H1 (cell line): ENCODE measurements around the gene NME4. TPM values are rescaled to one million over a fixed set of nuclear protein-coding genes. Genes with fewer than 3 reads are reported as not detected.

Experiments
- CTCF ChIA-PET: fragments of 300-600 bp; sonication (Branson Sonifier 250); formaldehyde crosslinking; loops from one replicate; lab custom pipeline; 2021; ENCODE audit not compliant: partially characterized antibody; lab: Charles Lee
- POLR2A ChIA-PET: fragments of 300-600 bp; sonication (Branson Sonifier 250); formaldehyde crosslinking; loops from one replicate; lab custom pipeline; 2021; ENCODE audit warnings: inconsistent platforms; ENCODE audit not compliant: partially characterized antibody; lab: Charles Lee
- DNase-seq, 2 experiments: peaks; one replicate each; pipeline versions ENCODE4 v3.0.0 to v3.0.0-alpha.2; 2010 to 2022; ENCODE audit warnings: low spot score in 2 of 2, low read depth in 1 of 2, mixed read lengths in 1 of 2
- FAIRE-seq: peaks from 2 replicates; lab custom pipeline; 2011; peaks lifted over from hg19 to GRCh38; lab: Jason Lieb, UNC
- H2AFZ ChIP-seq: 2 replicates; pipeline ENCODE4 v1.8.1; 2012; ENCODE audit warnings: low read length, inconsistent platforms
- H2AK5ac ChIP-seq: 2 replicates; pipeline ENCODE4 v1.6.1; 2013; ENCODE audit warnings: low read depth, low read length
- H2BK120ac ChIP-seq: replicated peaks from 2 replicates; pipeline ENCODE3; 2013; ENCODE audit warnings: low read depth, low read length, inconsistent platforms
- H2BK12ac ChIP-seq: 2 replicates; pipeline ENCODE4 v1.6.1; 2013; ENCODE audit warnings: low read depth, low read length
- H2BK15ac ChIP-seq: 2 replicates; pipeline ENCODE4 v1.6.1; 2013; ENCODE audit warnings: low read length
- H2BK20ac ChIP-seq: 2 replicates; pipeline ENCODE4 v1.6.1; 2013; ENCODE audit warnings: low read length
- H2BK5ac ChIP-seq: 2 replicates; pipeline ENCODE4 v1.6.1; 2013; ENCODE audit warnings: low read depth, low read length
- H3K14ac ChIP-seq: 2 replicates; pipeline ENCODE4 v1.6.1; 2013; ENCODE audit warnings: inconsistent platforms; ENCODE audit not compliant: insufficient read length
- H3K18ac ChIP-seq: 2 replicates; pipeline ENCODE4 v1.6.1; 2013; ENCODE audit warnings: low read length; ENCODE audit errors: extremely low read depth
- H3K23ac ChIP-seq: 2 replicates; pipeline ENCODE4 v1.6.1; 2013; ENCODE audit warnings: inconsistent platforms; ENCODE audit not compliant: insufficient read length
- H3K23me2 ChIP-seq: 2 replicates; pipeline ENCODE4 v1.6.1; 2013; ENCODE audit warnings: low read depth, low read length
- H3K27ac ChIP-seq: 2 replicates; pipeline ENCODE4 v1.6.1; 2011; ENCODE audit warnings: low read depth, low read length, inconsistent platforms
- H3K27me3 ChIP-seq, 4 experiments: replicated peaks in 1 of 4; 1 replicate in 1 of 4; 2 replicates in 3 of 4; pipeline versions ENCODE4 v1.6.1 to v1.8.1; 2011 to 2013; ENCODE audit warnings: low read length in 3 of 4, mild to moderate bottlenecking in 3 of 4, inconsistent platforms in 2 of 4, mixed read lengths in 2 of 4, moderate library complexity in 1 of 4; ENCODE audit not compliant: control insufficient read depth in 3 of 4, insufficient read depth in 3 of 4; ENCODE audit errors: extremely low read depth in 1 of 4
- H3K36me3 ChIP-seq, 4 experiments: 2 replicates each; pipeline versions ENCODE4 v1.6.1 to v1.8.1; 2011 to 2013; ENCODE audit warnings: mild to moderate bottlenecking in 4 of 4, low read length in 3 of 4, moderate library complexity in 2 of 4, control low read depth in 1 of 4, inconsistent platforms in 1 of 4; ENCODE audit not compliant: insufficient read depth in 4 of 4, control insufficient read depth in 2 of 4
- H3K4ac ChIP-seq: replicated peaks from 2 replicates; pipeline ENCODE3; 2013; ENCODE audit warnings: low read length, low read depth, mixed read lengths, inconsistent platforms; ENCODE audit not compliant: insufficient read length
- H3K4me1 ChIP-seq, 4 experiments: replicated peaks in 1 of 4; 1 replicate in 1 of 4; 2 replicates in 3 of 4; pipeline versions ENCODE4 v1.6.1 to v1.8.1; 2011 to 2013; ENCODE audit warnings: low read length in 3 of 4, inconsistent platforms in 2 of 4, mixed read lengths in 1 of 4; ENCODE audit not compliant: insufficient read depth in 4 of 4, control insufficient read depth in 3 of 4
- H3K4me2 ChIP-seq, 2 experiments: 2 replicates each; pipeline versions ENCODE4 v1.6.1 to v1.8.1; 2011 to 2013; ENCODE audit warnings: low read depth in 2 of 2, low read length in 2 of 2, control low read depth in 1 of 2, inconsistent platforms in 1 of 2, mild to moderate bottlenecking in 1 of 2; ENCODE audit not compliant: insufficient read depth in 1 of 2
- H3K4me3 ChIP-seq, 4 experiments: fragments of 200-600, 300-600 bp in 1 of 4; sonication (generic), shearing (Covaris generic), sonication (Bioruptor Twin) in 1 of 4; 2 replicates each; pipeline versions ENCODE4 v1.5.1 to v1.8.1; 2011 to 2016; ENCODE audit warnings: low read length in 4 of 4, low read depth in 3 of 4, control low read depth in 2 of 4, inconsistent platforms in 2 of 4, mild to moderate bottlenecking in 2 of 4, mixed read lengths in 1 of 4, moderate library complexity in 1 of 4; ENCODE audit not compliant: insufficient read depth in 2 of 4; ENCODE audit errors: extremely low read depth in 1 of 4
- H3K56ac ChIP-seq: replicated peaks from 2 replicates; pipeline ENCODE3; 2013; ENCODE audit warnings: low read depth, mild to moderate bottlenecking, mixed read lengths, low read length, inconsistent platforms; ENCODE audit not compliant: insufficient read length
- H3K79me1 ChIP-seq: 2 replicates; pipeline ENCODE4 v1.6.1; 2013; ENCODE audit warnings: low read depth, low read length, control low read depth
- H3K79me2 ChIP-seq, 2 experiments: 2 replicates each; pipeline versions ENCODE4 v1.6.1 to v1.8.1; 2012 to 2013; ENCODE audit warnings: low read length in 2 of 2, mild to moderate bottlenecking in 2 of 2, inconsistent platforms in 1 of 2; ENCODE audit not compliant: insufficient read depth in 2 of 2, control insufficient read depth in 1 of 2
- H3K9ac ChIP-seq, 4 experiments: replicated peaks in 1 of 4; 1 replicate in 1 of 4; 2 replicates in 3 of 4; pipeline versions ENCODE4 v1.6.1 to v1.8.1; 2011 to 2013; ENCODE audit warnings: low read depth in 3 of 4, low read length in 3 of 4, control low read depth in 2 of 4, mild to moderate bottlenecking in 2 of 4, moderate library complexity in 2 of 4, inconsistent platforms in 1 of 4; ENCODE audit errors: extremely low read depth in 1 of 4
- H3K9me3 ChIP-seq, 2 experiments: 2 replicates each; pipeline versions ENCODE4 v1.6.1 to v1.8.1; 2012 to 2013; ENCODE audit warnings: mild to moderate bottlenecking in 2 of 2, moderate library complexity in 2 of 2, control low read depth in 1 of 2, inconsistent platforms in 1 of 2, low read depth in 1 of 2, low read length in 1 of 2, mixed read lengths in 1 of 2; ENCODE audit not compliant: insufficient read depth in 2 of 2
- H4K20me1 ChIP-seq, 2 experiments: replicated peaks in 1 of 2; 2 replicates each; pipeline versions ENCODE3 to v1.8.1; 2011 to 2013; ENCODE audit warnings: inconsistent platforms in 2 of 2, low read length in 2 of 2, mild to moderate bottlenecking in 1 of 2; ENCODE audit not compliant: insufficient read depth in 2 of 2, control insufficient read depth in 1 of 2
- H4K5ac ChIP-seq: 2 replicates; pipeline ENCODE4 v1.6.1; 2013; ENCODE audit warnings: low read length, low read depth, mixed read lengths, inconsistent platforms; ENCODE audit not compliant: insufficient read length
- H4K8ac ChIP-seq: 2 replicates; pipeline ENCODE4 v1.8.0; 2013; ENCODE audit warnings: mild to moderate bottlenecking, moderate library complexity, low read length, inconsistent platforms; ENCODE audit not compliant: insufficient read depth; ENCODE audit errors: extremely low read depth
- H4K91ac ChIP-seq: replicated peaks from 2 replicates; pipeline ENCODE3; 2013; ENCODE audit warnings: low read length, mixed read lengths, inconsistent platforms; ENCODE audit not compliant: insufficient read length
- BCL11A ChIP-seq, 2 experiments: IDR thresholded peaks; one replicate each; pipeline ENCODE4 v1.6.1; 2011; ENCODE audit warnings: low read depth in 2 of 2, low read length in 2 of 2, mild to moderate bottlenecking in 2 of 2
- EZH2 ChIP-seq: fragments of 200-600 bp; sonication (generic); IDR thresholded peaks from 2 replicates; pipeline ENCODE4 v1.7.1; 2012; ENCODE audit warnings: low read depth, mild to moderate bottlenecking, moderate library complexity, low read length, inconsistent platforms; ENCODE audit not compliant: severe bottlenecking
- GTF2F1 ChIP-seq: IDR thresholded peaks from 2 replicates; pipeline ENCODE4 v1.6.1; 2012; ENCODE audit warnings: low read depth, low read length, improper control_type of control experiment, borderline replicate concordance
- HDAC2 ChIP-seq, 2 experiments: fragments of 300-600 bp in 1 of 2; sonication (generic) in 1 of 2; IDR thresholded peaks; 2 replicates each; pipeline ENCODE4 v1.6.1; 2011 to 2012; ENCODE audit warnings: low read depth in 2 of 2, low read length in 2 of 2, mild to moderate bottlenecking in 2 of 2, moderate library complexity in 2 of 2, borderline replicate concordance in 1 of 2, inconsistent platforms in 1 of 2
- WGBS, 2 experiments: shearing (Covaris generic) in 1 of 2; methylation state at CpG; one replicate each; pipeline versions ENCODE4 v1.1.6 to v1.1.7; 2013 to 2015; ENCODE audit warnings: low lambda C conversion rate in 2 of 2, mixed read lengths in 2 of 2, inconsistent platforms in 1 of 2, low coverage in 1 of 2, missing lambda C conversion rate in 1 of 2; ENCODE audit not compliant: insufficient replicate concordance in 2 of 2, insufficient coverage in 1 of 2, insufficient read length in 1 of 2; ENCODE audit errors: extremely low coverage in 1 of 2, missing lambda C conversion rate in 1 of 2; 5-methylcytosine and 5-hydroxymethylcytosine counted together
- polyA plus RNA-seq, 7 experiments: library from polyadenylated mRNA; depleted of rRNA in 3 of 7; stranded (reverse) in 5 of 7; unstranded in 2 of 7; fragments of >200 nt in 5 of 7; fragments of 200-250 nt in 2 of 7; gene quantifications; 1 replicate in 5 of 7; 2 replicates in 1 of 7; 4 replicates in 1 of 7; pipeline versions ENCODE4 v1.2.1 to v1.2.3, GENCODE V29; 2011 to 2013; ENCODE audit warnings: missing spikeins in 2 of 7, mixed read lengths in 2 of 7
- total RNA-seq: library from RNA; stranded (reverse); fragmentation: NEBNext Ultra II Directional; extraction: Animal tissue kit (Norgen Biotek cat#: 25700); gene quantifications from 2 replicates; pipeline ENCODE4 v1.2.1, GENCODE V29; 2021

The NME4 gene
- total and polyA plus RNA-seq, 2 of the 8 experiments (the other 6 are each of a cell fraction or from before 2014, with no cell fraction given) = 408 to 863 TPM

GRCh38 chr16:424033-424622 lies 27.1 kb downstream of the NME4 start:
- peaks cover 0 to 15% (median 7%) of the 10 kb centered on the region in 4 experiments; a peak in 4 of 7 replicates for H3K4me1 ChIP-seq
- H2BK120ac ChIP-seq = no peak overlapping the region
- no peak overlapping the region for H3K23ac ChIP-seq
- H2BK5ac ChIP-seq = no peak overlapping the region
- H3K4me2 ChIP-seq = peak overlapping the region in 1 of 2 experiments; percentile 86; a peak in 1 of 4 replicates
- H3K4ac ChIP-seq = no peak overlapping the region
- no peak overlapping the region for H2AK5ac ChIP-seq
- no peak overlapping the region for H3K56ac ChIP-seq
- ChIA-PET CTCF (interaction anchor here (0.6 to 2.9 kb wide), 10 partner anchors 10 to 159 kb away, joined by 3 to 12 read pairs (median 4); no protein-coding TSS in a partner anchor), POLR2A (interaction anchor here (1.0 to 2.3 kb wide), 6 partner anchors 12 to 207 kb away, joined by 3 to 8 read pairs (median 5); partner anchors contain the start of genes DECR2 and WFIKKN1)
- H3K18ac ChIP-seq = no peak overlapping the region
- no peak overlapping the region for H3K9ac ChIP-seq
- H3K79me2 ChIP-seq = peaks cover 0 to 23% of the 10 kb centered on the region in 2 experiments; a peak in 2 of 4 replicates
- WGBS, 2 experiments = 90% methylated on average over 20 of the region's 20 CpGs; no CpG with 5 or more reads in 1 of the 2 experiments
- peaks cover 4 to 15% of the 10 kb centered on the region in 2 experiments for H4K20me1 ChIP-seq
- H3K23me2 ChIP-seq = peaks cover 13% of the 10 kb centered on the region; the same call in 1 of the 2 replicates
- no peak overlapping the region for H3K27ac ChIP-seq
- no peak overlapping the region for H2AFZ ChIP-seq
- H3K79me1 ChIP-seq = peaks cover 2% of the 10 kb centered on the region; the same call in 1 of the 2 replicates
- peak overlapping the region in 1 of 4 experiments; percentile 74; a peak in 2 of 8 replicates for H3K4me3 ChIP-seq
- no peak overlapping the region for H2BK15ac ChIP-seq
- H3K9me3 ChIP-seq = no peaks in the 10 kb centered on the region
- no peak for FAIRE-seq
- H3K36me3 ChIP-seq = no peaks in the 10 kb centered on the region
- H3K14ac ChIP-seq = no peak overlapping the region
- H2BK12ac ChIP-seq = 0 out of 2 replicates have a peak overlapping the region, but pooled peaks have one; percentile 39
- H4K5ac ChIP-seq = no peak overlapping the region
- H4K91ac ChIP-seq = no peak overlapping the region
- TF ChIP-seq GTF2F1 (no peak), BCL11A (IDR thresholded peaks at IDR 0.05; ENCODE audit: low read depth in 2 of 2, low read length in 2 of 2) (no peak), EZH2 (no peak), HDAC2 (IDR thresholded peaks at IDR 0.05; ENCODE audit: borderline replicate concordance in 1 of 2, low read depth in 2 of 2, low read length in 2 of 2) (no peak)
- H3K27me3 ChIP-seq = peaks cover 11 to 33% (median 24%) of the 10 kb centered on the region in 4 experiments
- no peak overlapping the region for H2BK20ac ChIP-seq
- DNase-seq = no peak
- no peak overlapping the region for H4K8ac ChIP-seq
